Measurements from ENCODE around the gene TUBB1. TPM values are rescaled to one million over a fixed set of nuclear protein-coding genes. Genes with fewer than 3 reads are reported as not detected.
A peak's percentile ranks its signal among the peaks of the same experiment; 100 is the strongest.

The TUBB1 gene
- total and polyA plus RNA-seq, 2 donors (not counting 1 experiment from before 2014, with no cell fraction given) = 0.22 to 0.43 TPM

GRCh38 chr20:58986286-58986967 is 32.8 kb upstream of the TUBB1 start:
- peak overlapping the region; percentile 50 for H3K27ac Mint-ChIP-seq
- WGBS (ENCODE audit: insufficient coverage) = 95% methylated on average over 2 of the region's 9 CpGs
- Histone ChIP-seq H3K27ac (ENCODE audit: low read length in 2 of 2) (peak overlapping the region in 1 of 2 donors; percentile 35), H2AFZ (ENCODE audit: insufficient read depth, low read depth, low read length, poor library complexity, severe bottlenecking) (no peak overlapping the region), H3K4me2 (replicated peaks; ENCODE audit: low read depth, low read length, poor library complexity, severe bottlenecking) (no peak overlapping the region), H3K4me1 (ENCODE audit: control insufficient read depth in 2 of 2, insufficient read depth in 2 of 2, low read length in 2 of 2) (peaks cover 20 to 32% of the 10 kb centered on the region in 2 donors), H3K36me3 (replicated peaks in 1 of 2; ENCODE audit: control extremely low read depth in 1 of 2, control insufficient read depth in 1 of 2, extremely low read depth in 1 of 2, insufficient read depth in 2 of 2, low read length in 1 of 2) (peaks cover 2 to 60% of the 10 kb centered on the region in 2 experiments), H3K9me3 (ENCODE audit: control extremely low read depth in 1 of 3, control insufficient read depth in 2 of 3, insufficient read depth in 1 of 3, low read length in 2 of 3) (no peaks in the 10 kb centered on the region), H3K27me3 (replicated peaks in 1 of 4; ENCODE audit: control extremely low read depth in 1 of 4, control insufficient read depth in 3 of 4, insufficient read depth in 4 of 4, low read length in 3 of 4) (no peaks in the 10 kb centered on the region), H3K9ac (ENCODE audit: low read length) (no peak overlapping the region), H3K79me2 (ENCODE audit: control insufficient read depth, insufficient read depth, low read length) (peaks cover 71% of the 10 kb centered on the region), H4K20me1 (ENCODE audit: control insufficient read depth, insufficient read depth, low read length, poor library complexity, severe bottlenecking) (peaks cover 27% of the 10 kb centered on the region), H3K4me3 (ENCODE audit: control extremely low read depth in 1 of 5, extremely low read depth in 1 of 5, insufficient read depth in 1 of 5, low read depth in 2 of 5, low read length in 4 of 5) (no peak overlapping the region)
- POLR2A ChIA-PET = no interaction called here
- no peak overlapping the region for H3K4me3 Mint-ChIP-seq
- intact Hi-C loops (cut with micrococcal nuclease) = no loop called here
- H3K27me3 Mint-ChIP-seq = no peaks in the 10 kb centered on the region
- no peak for ATAC-seq (ENCODE audit: low read depth)
- no peaks in the 10 kb centered on the region for H3K9me3 Mint-ChIP-seq (ENCODE audit: insufficient read depth)
- CTCF ChIA-PET = no interaction called here
- peaks cover 31% of the 10 kb centered on the region for H3K4me1 Mint-ChIP-seq
- TF ChIP-seq EZH2 (IDR thresholded peaks at IDR 0.05; ENCODE audit: borderline replicate concordance, insufficient read depth, low read depth, low read length, poor library complexity, severe bottlenecking) (no peak), CTCF (IDR thresholded peaks at IDR 0.05) (no peak)
- no peak for DNase-seq

- Mint-ChIP-seq H3K4me1 (peaks cover 28% of the 10 kb centered on the region), H3K27me3 (no peaks in the 10 kb centered on the region), H3K4me3 (no peak overlapping the region), H3K27ac (peak overlapping the region; percentile 50), H3K9me3 (ENCODE audit: insufficient read depth) (no peaks in the 10 kb centered on the region)
- no peak overlapping the region for H3K4me2 ChIP-seq (replicated peaks; ENCODE audit: low read depth, low read length, poor library complexity, severe bottlenecking)
- intact Hi-C loops (cut with micrococcal nuclease) = no loop called here
- ATAC-seq (ENCODE audit: low read depth) (no peak), DNase-seq (no peak)
- H4K20me1 ChIP-seq (ENCODE audit: control insufficient read depth, insufficient read depth, low read length, poor library complexity, severe bottlenecking) = peaks cover 27% of the 10 kb centered on the region
- peak overlapping the region in 1 of 2 donors; percentile 35 for H3K27ac ChIP-seq (ENCODE audit: low read length in 2 of 2)
- H2AFZ ChIP-seq (ENCODE audit: insufficient read depth, low read depth, low read length, poor library complexity, severe bottlenecking) = no peak overlapping the region
- 98% methylated on average over 7 of the region's 8 CpGs for WGBS (ENCODE audit: insufficient coverage)
- peaks cover 64% of the 10 kb centered on the region for H3K79me2 ChIP-seq (ENCODE audit: control insufficient read depth, insufficient read depth, low read length)
- no peaks in the 10 kb centered on the region for H3K9me3 ChIP-seq (ENCODE audit: control extremely low read depth in 1 of 3, control insufficient read depth in 2 of 3, insufficient read depth in 1 of 3, low read length in 2 of 3)
- H3K27me3 ChIP-seq (replicated peaks in 1 of 4; ENCODE audit: control extremely low read depth in 1 of 4, control insufficient read depth in 3 of 4, insufficient read depth in 4 of 4, low read length in 3 of 4) = no peaks in the 10 kb centered on the region
- H3K4me1 ChIP-seq (ENCODE audit: control insufficient read depth in 2 of 2, insufficient read depth in 2 of 2, low read length in 2 of 2) = peaks cover 20 to 28% of the 10 kb centered on the region in 2 donors
- CTCF ChIA-PET = no interaction called here
- POLR2A ChIA-PET = no interaction called here
- H3K4me3 ChIP-seq (ENCODE audit: control extremely low read depth in 1 of 5, extremely low read depth in 1 of 5, insufficient read depth in 1 of 5, low read depth in 2 of 5, low read length in 4 of 5) = no peak overlapping the region
- H3K9ac ChIP-seq (ENCODE audit: low read length) = no peak overlapping the region
- peaks cover 2 to 66% of the 10 kb centered on the region in 2 experiments for H3K36me3 ChIP-seq (replicated peaks in 1 of 2; ENCODE audit: control extremely low read depth in 1 of 2, control insufficient read depth in 1 of 2, extremely low read depth in 1 of 2, insufficient read depth in 2 of 2, low read length in 1 of 2)
- TF ChIP-seq EZH2 (IDR thresholded peaks at IDR 0.05; ENCODE audit: borderline replicate concordance, insufficient read depth, low read depth, low read length, poor library complexity, severe bottlenecking) (no peak), CTCF (IDR thresholded peaks at IDR 0.05) (no peak)
Measured at GRCh38 chr20:58986968-58987517, 32.2 kb upstream of the TUBB1 start.
